ENCODE measurements around the gene PATL1. TPM values are rescaled to one million over a fixed set of nuclear protein-coding genes. Genes with fewer than 3 reads are reported as not detected.

The PATL1 gene
- total and polyA plus RNA-seq, 2 experiments from 2014 or later: 12.9 to 19.6 TPM

DNA sequence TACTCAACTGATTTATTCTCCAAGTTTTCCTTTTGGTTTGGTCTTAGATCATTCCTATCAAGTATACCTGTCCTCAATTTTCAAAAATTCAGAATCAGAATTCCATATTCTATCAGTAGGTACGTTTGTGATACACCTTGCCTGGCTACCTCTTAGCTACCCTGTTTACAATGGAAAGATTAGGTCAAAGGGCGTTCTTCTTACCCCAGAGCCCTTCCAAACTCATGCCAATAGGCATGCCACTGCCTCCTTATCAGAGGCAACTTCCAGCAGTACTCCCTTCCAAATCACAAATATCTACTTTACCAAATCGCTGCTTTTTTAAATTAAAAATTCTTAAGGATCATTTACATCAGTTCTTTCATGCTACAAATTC lies 1.0 kb downstream of the PATL1 start:
- peaks cover 30% of the 10 kb centered on the region for H3K36me3 Mint-ChIP-seq (ENCODE audit: low read depth)
- Histone ChIP-seq H3K27ac (ENCODE audit: low read depth) (peak overlapping the region; percentile 99), H3K36me3 (ENCODE audit: insufficient read depth) (peaks cover 30% of the 10 kb centered on the region), H3K4me3 (peak overlapping the region; percentile 71), H4K20me1 (replicated peaks; ENCODE audit: insufficient read depth) (0 out of 2 replicates have a peak, but pooled peaks cover 5% of the 10 kb centered on the region), H3K9me2 (ENCODE audit: insufficient read depth) (no peaks in the 10 kb centered on the region), H3K79me2 (replicated peaks; ENCODE audit: insufficient read depth) (peaks cover 21% of the 10 kb centered on the region), H3K4me2 (peak overlapping the region; percentile 78), H2AFZ (no peak overlapping the region), H3K4me1 (ENCODE audit: insufficient read depth) (peaks cover 15% of the 10 kb centered on the region), H3K27me3 (ENCODE audit: insufficient read depth) (no peaks in the 10 kb centered on the region), H3F3A (replicated peaks; ENCODE audit: low read depth) (no peaks in the 10 kb centered on the region)
- no peak for DNase-seq (ENCODE audit: low spot score)
- H3K4me1 Mint-ChIP-seq: peaks cover 16% of the 10 kb centered on the region
- TF ChIP-seq, protein P1, sequence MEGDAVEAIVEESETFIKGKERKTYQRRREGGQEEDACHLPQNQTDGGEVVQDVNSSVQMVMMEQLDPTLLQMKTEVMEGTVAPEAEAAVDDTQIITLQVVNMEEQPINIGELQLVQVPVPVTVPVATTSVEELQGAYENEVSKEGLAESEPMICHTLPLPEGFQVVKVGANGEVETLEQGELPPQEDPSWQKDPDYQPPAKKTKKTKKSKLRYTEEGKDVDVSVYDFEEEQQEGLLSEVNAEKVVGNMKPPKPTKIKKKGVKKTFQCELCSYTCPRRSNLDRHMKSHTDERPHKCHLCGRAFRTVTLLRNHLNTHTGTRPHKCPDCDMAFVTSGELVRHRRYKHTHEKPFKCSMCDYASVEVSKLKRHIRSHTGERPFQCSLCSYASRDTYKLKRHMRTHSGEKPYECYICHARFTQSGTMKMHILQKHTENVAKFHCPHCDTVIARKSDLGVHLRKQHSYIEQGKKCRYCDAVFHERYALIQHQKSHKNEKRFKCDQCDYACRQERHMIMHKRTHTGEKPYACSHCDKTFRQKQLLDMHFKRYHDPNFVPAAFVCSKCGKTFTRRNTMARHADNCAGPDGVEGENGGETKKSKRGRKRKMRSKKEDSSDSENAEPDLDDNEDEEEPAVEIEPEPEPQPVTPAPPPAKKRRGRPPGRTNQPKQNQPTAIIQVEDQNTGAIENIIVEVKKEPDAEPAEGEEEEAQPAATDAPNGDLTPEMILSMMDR (conservative IDR thresholded peaks at IDR 0.05; ENCODE audit: low read depth in 2 of 2): no peak
- TF ChIP-seq ZNF462 (CRISPR knock-in tag; IDR thresholded peaks at IDR 0.05) (no peak), EZH2phosphoT487 (IDR thresholded peaks at IDR 0.05; ENCODE audit: unreplicated experiment) (no peak), EZH2 (IDR thresholded peaks at IDR 0.05; ENCODE audit: low read depth, unreplicated experiment) (no peak), ZNF331 (CRISPR knock-in tag; IDR thresholded peaks at IDR 0.05; ENCODE audit: low read depth) (no peak)
- H3K27me3 Mint-ChIP-seq (ENCODE audit: insufficient read depth, low read depth, poor library complexity): peaks cover 5% of the 10 kb centered on the region
- H3K9me3 Mint-ChIP-seq: no peaks in the 10 kb centered on the region
- no peak for ATAC-seq
- H3K4me3 Mint-ChIP-seq: peak overlapping the region; percentile 87
- peak overlapping the region; percentile 96 for H3K27ac Mint-ChIP-seq
